GM12878 (cell line): ENCODE measurements around the gene TEX22. TPM values are rescaled to one million over a fixed set of nuclear protein-coding genes. Genes with fewer than 3 reads are reported as not detected.

Experiments
- ATAC-seq: fragments of 200-7000 bp; cut with Tn5 transposase; 3 replicates; pipeline ENCODE4 v1.9.1; 2020; ENCODE audit warnings: mild to moderate bottlenecking, moderate library complexity
- BruUV-seq: library from RNA; stranded (reverse); fragments of 400-500 nt; replicated peaks from 2 replicates; lab custom pipeline; 2021; lab: Mats Ljungman, UMichigan
- CTCF ChIA-PET: fragments of 300-600 bp; sonication (Branson Sonifier 250); formaldehyde crosslinking; extraction: SDS; loops from one replicate; lab custom pipeline; 2021; ENCODE audit warnings: inconsistent platforms; lab: Yijun Ruan, JAX
- POLR2A ChIA-PET: fragments of 350-600 bp; formaldehyde crosslinking; extraction: SDS; loops from one replicate; lab custom pipeline; 2021; ENCODE audit warnings: inconsistent platforms; lab: Charles Lee
- RAD21 ChIA-PET: fragments of 300-600 bp; sonication (Branson Sonifier 250); formaldehyde crosslinking; loops from one replicate; lab custom pipeline; 2023; ENCODE audit warnings: antibody characterized with exemption; ENCODE audit not compliant: unreplicated experiment; lab: Charles Lee
- SMC1A ChIA-PET: fragments of 300-600 bp; sonication (Branson Sonifier 250); formaldehyde crosslinking; loops from one replicate; lab custom pipeline; 2023; ENCODE audit not compliant: unreplicated experiment, uncharacterized antibody; lab: Charles Lee
- DNase-seq: peaks from one replicate; pipeline ENCODE4 v3.0.0-alpha.2; 2011; ENCODE audit warnings: low read depth, low spot score
- FAIRE-seq: peaks from 3 replicates; lab custom pipeline; 2011; peaks lifted over from hg19 to GRCh38; lab: Jason Lieb, UNC
- H2AFZ ChIP-seq: 2 replicates; pipeline ENCODE4 v1.6.0; 2011; ENCODE audit warnings: low read depth, low read length, control low read depth; ENCODE audit not compliant: control insufficient read depth
- H3K27ac ChIP-seq: 2 replicates; pipeline ENCODE4 v1.5.1; 2011; ENCODE audit warnings: control low read depth; ENCODE audit not compliant: control insufficient read depth, insufficient read depth
- H3K27me3 ChIP-seq, 2 experiments: replicated peaks in 1 of 2; 2 replicates each; pipeline versions ENCODE4 v1.6.0 to v1.6.1; 2011; ENCODE audit warnings: low read length in 1 of 2; ENCODE audit not compliant: control insufficient read depth in 2 of 2, insufficient read depth in 2 of 2
- H3K36me3 ChIP-seq, 2 experiments: 2 replicates each; pipeline ENCODE4 v1.5.1; 2011; ENCODE audit warnings: low read length in 1 of 2; ENCODE audit not compliant: control insufficient read depth in 2 of 2, insufficient read depth in 2 of 2
- H3K4me1 ChIP-seq: 2 replicates; pipeline ENCODE4 v1.6.1; 2011; ENCODE audit warnings: mild to moderate bottlenecking, low read length, moderate library complexity, mixed read lengths; ENCODE audit not compliant: control insufficient read depth, insufficient read depth
- H3K4me2 ChIP-seq: 2 replicates; pipeline ENCODE4 v1.6.0; 2011; ENCODE audit warnings: control low read depth; ENCODE audit not compliant: control insufficient read depth, insufficient read depth
- H3K4me3 ChIP-seq: fragments of 200-600 bp; sonication (generic); 2 replicates; pipeline ENCODE4 v1.5.1; 2016
- H3K79me2 ChIP-seq: 2 replicates; pipeline ENCODE4 v1.6.0; 2011; ENCODE audit warnings: low read length; ENCODE audit not compliant: control insufficient read depth, insufficient read depth
- H3K9ac ChIP-seq: 2 replicates; pipeline ENCODE4 v1.8.0; 2011; ENCODE audit warnings: low read length, control low read depth, mixed read lengths; ENCODE audit not compliant: control insufficient read depth, insufficient read depth
- H3K9me3 ChIP-seq: replicated peaks from 3 replicates; pipeline ENCODE4 v1.5.1; 2011; ENCODE audit warnings: mild to moderate bottlenecking, low read length; ENCODE audit not compliant: control insufficient read depth, insufficient read depth
- H4K20me1 ChIP-seq: 2 replicates; pipeline ENCODE4 v1.6.0; 2011; ENCODE audit not compliant: control insufficient read depth, insufficient read depth
- CHD4 ChIP-seq: fragments of 200-600 bp; sonication (generic); IDR thresholded peaks from 2 replicates; pipeline ENCODE4 v1.6.1; 2016; ENCODE audit warnings: mild to moderate bottlenecking
- NKRF ChIP-seq: fragments of 450-650 bp; conservative IDR thresholded peaks from 2 replicates; pipeline ENCODE4 v1.6.1; 2017; ENCODE audit warnings: mild to moderate bottlenecking, moderate library complexity
- RB1 ChIP-seq: fragments of 450-650 bp; formaldehyde crosslinking; IDR thresholded peaks from 2 replicates; pipeline ENCODE4 v1.6.1; 2017; ENCODE audit warnings: mild to moderate bottlenecking, borderline replicate concordance
- RFX5 ChIP-seq: IDR thresholded peaks from 2 replicates; pipeline ENCODE4 v1.6.1; 2011; ENCODE audit warnings: low read depth, low read length, improper control_type of control experiment
- SIX5 ChIP-seq: IDR thresholded peaks from 2 replicates; pipeline ENCODE4 v1.6.1; 2011; ENCODE audit warnings: mild to moderate bottlenecking, low read depth, low read length, moderate library complexity; ENCODE audit not compliant: severe bottlenecking
- SMC3 ChIP-seq: IDR thresholded peaks from 2 replicates; pipeline ENCODE4 v1.6.1; 2011; ENCODE audit warnings: low read length, improper control_type of control experiment, borderline replicate concordance
- TARDBP ChIP-seq: IDR thresholded peaks from 2 replicates; pipeline ENCODE4 v1.6.1; 2016; ENCODE audit warnings: borderline replicate concordance
- ZNF217 ChIP-seq: fragments of 450-650 bp; IDR thresholded peaks from 2 replicates; pipeline ENCODE4 v1.6.1; 2017; ENCODE audit warnings: antibody characterized with exemption, mild to moderate bottlenecking
- ZSCAN29 ChIP-seq: fragments of 450-650 bp; IDR thresholded peaks from 2 replicates; pipeline ENCODE4 v1.6.1; 2017; ENCODE audit warnings: mild to moderate bottlenecking, moderate library complexity
- WGBS: methylation state at CpG from one replicate; pipeline ENCODE4 v1.1.6; 2016; ENCODE audit warnings: low lambda C conversion rate; ENCODE audit not compliant: insufficient replicate concordance, insufficient coverage; ENCODE audit errors: missing lambda C conversion rate; 5-methylcytosine and 5-hydroxymethylcytosine counted together
- in situ Hi-C: fragments of 300-500 bp; cut with MboI; formaldehyde crosslinking; loops from 9 replicates; pipeline ENCODE4 v1.14.3; 2018; ENCODE audit warnings: mixed read lengths
- intact Hi-C: fragments of 100-400 bp; cut with micrococcal nuclease; formaldehyde crosslinking; loops from one replicate; pipeline ENCODE4 v1.14.2; 2022; ENCODE audit not compliant: unreplicated experiment
- polyA plus RNA-seq, 11 experiments: library from polyadenylated mRNA; depleted of rRNA in 4 of 11; unstranded in 6 of 11; stranded (reverse) in 5 of 11; fragments of >200 nt; fragmentation: Nextera tagmentation in 4 of 11; fragmentation: Illumina TruSeq in 1 of 11; extraction: Ambion mirVana in 4 of 11; extraction: Trizol in 1 of 11; gene quantifications; 1 replicate in 1 of 11; 2 replicates in 10 of 11; pipeline versions ENCODE4 v1.2.1 to v1.2.3, GENCODE V29; 2011 to 2016; ENCODE audit warnings: inconsistent platforms in 2 of 11, missing spikeins in 2 of 11, low read depth in 1 of 11
- total RNA-seq, 4 experiments: library from RNA; depleted of rRNA in 3 of 4; stranded (reverse); fragments of >200 nt in 3 of 4; fragmentation: Illumina TruSeq in 1 of 4; extraction: Trizol in 1 of 4; gene quantifications; 2 replicates each; pipeline versions ENCODE4 v1.2.1 to v1.2.3, GENCODE V29; 2013 to 2021
- TF ChIP-seq, protein P1 (sequence below): fragments of 450-650 bp; IDR thresholded peaks from 2 replicates; pipeline ENCODE4 v1.6.1; 2017; ENCODE audit warnings: mild to moderate bottlenecking, low read depth, inconsistent platforms; ENCODE audit not compliant: poor library complexity, severe bottlenecking

TEX22 gene
- total and polyA plus RNA-seq, 10 of the 15 experiments (the other 5 are each of a cell fraction or from before 2014, with no cell fraction given), result 0.02 to 4.0 (median 0.63) TPM; not detected in 1

- Histone ChIP-seq H3K27me3 (no peaks in the 10 kb centered on the region), H3K9ac (no peak overlapping the region), H3K79me2 (no peaks in the 10 kb centered on the region), H3K9me3 (no peaks in the 10 kb centered on the region), H2AFZ (no peak overlapping the region), H4K20me1 (no peaks in the 10 kb centered on the region; the same call in 1 of the 2 replicates), H3K4me1 (no peaks in the 10 kb centered on the region; the same call in 1 of the 2 replicates), H3K4me3 (no peak overlapping the region), H3K4me2 (no peak overlapping the region), H3K27ac (no peak overlapping the region), H3K36me3 (no peaks in the 10 kb centered on the region)
- 65% methylated on average over 19 of the region's 19 CpGs for WGBS
- TF ChIP-seq SIX5 (no peak), RFX5 (no peak), CHD4 (no peak), SMC3 (no peak)
- DNase-seq (no peak), FAIRE-seq (no peak), ATAC-seq (no peak)
- CTCF ChIA-PET, result no interaction called here
- intact Hi-C loops, result no loop called here
- in situ Hi-C loops, result no loop called here
- SMC1A ChIA-PET, result no interaction called here
- BruUV-seq, result no TSS peak
- RAD21 ChIA-PET, result no interaction called here
- POLR2A ChIA-PET, result no interaction called here
Measured at GRCh38 chr14:105348945-105349699, 49.2 kb upstream of the TEX22 start.

DNA sequence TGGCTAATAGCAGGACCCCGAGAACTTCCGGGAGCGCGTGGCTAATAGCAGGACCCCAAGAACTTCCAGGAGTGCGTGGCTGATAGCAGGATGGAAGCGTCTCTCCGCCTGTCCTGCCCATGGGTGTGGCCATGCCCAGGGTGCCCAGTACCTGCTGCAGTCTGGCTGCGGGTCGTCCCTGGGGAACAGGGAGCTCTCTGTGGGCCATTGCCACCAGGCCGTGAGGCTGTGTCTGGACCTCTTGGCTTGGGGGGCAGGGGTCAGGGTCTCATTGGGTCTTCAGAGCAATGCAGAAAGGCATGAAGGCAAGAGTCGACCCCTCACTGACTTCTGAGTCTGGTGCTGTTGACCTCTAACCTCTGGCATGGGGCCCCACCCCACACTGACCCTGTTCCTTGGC, 48.3 kb upstream of the TEX22 start:
- Histone ChIP-seq H2AFZ (no peak overlapping the region), H3K4me3 (no peak overlapping the region), H3K36me3 (no peaks in the 10 kb centered on the region), H3K4me2 (no peak overlapping the region), H3K27me3 (no peaks in the 10 kb centered on the region), H3K79me2 (no peaks in the 10 kb centered on the region), H3K9ac (no peak overlapping the region), H3K27ac (no peak overlapping the region), H3K9me3 (no peaks in the 10 kb centered on the region), H3K4me1 (no peaks in the 10 kb centered on the region; the same call in 1 of the 2 replicates), H4K20me1 (no peaks in the 10 kb centered on the region; the same call in 1 of the 2 replicates)
- SMC1A ChIA-PET, result no interaction called here
- no peak for DNase-seq
- WGBS, result 82% methylated on average over 11 of the region's 11 CpGs
- POLR2A ChIA-PET, result no interaction called here
- RAD21 ChIA-PET, result no interaction called here
- CTCF ChIA-PET, result interaction anchor here (2.8 kb wide), 1 partner anchor 259 kb away, joined by 12 read pairs; no protein-coding TSS in a partner anchor
- no TSS peak for BruUV-seq
- in situ Hi-C loops, result loop anchor here (5.0 kb wide), 1 partner anchor 148 kb away; no protein-coding TSS in a partner anchor
- ATAC-seq, result no peak
- FAIRE-seq, result no peak
- intact Hi-C loops, result no loop called here
- TF ChIP-seq RB1 (no peak), TARDBP (no peak), NKRF (no peak), ZNF217 (no peak), ZSCAN29 (no peak)
- TF ChIP-seq, protein P1, sequence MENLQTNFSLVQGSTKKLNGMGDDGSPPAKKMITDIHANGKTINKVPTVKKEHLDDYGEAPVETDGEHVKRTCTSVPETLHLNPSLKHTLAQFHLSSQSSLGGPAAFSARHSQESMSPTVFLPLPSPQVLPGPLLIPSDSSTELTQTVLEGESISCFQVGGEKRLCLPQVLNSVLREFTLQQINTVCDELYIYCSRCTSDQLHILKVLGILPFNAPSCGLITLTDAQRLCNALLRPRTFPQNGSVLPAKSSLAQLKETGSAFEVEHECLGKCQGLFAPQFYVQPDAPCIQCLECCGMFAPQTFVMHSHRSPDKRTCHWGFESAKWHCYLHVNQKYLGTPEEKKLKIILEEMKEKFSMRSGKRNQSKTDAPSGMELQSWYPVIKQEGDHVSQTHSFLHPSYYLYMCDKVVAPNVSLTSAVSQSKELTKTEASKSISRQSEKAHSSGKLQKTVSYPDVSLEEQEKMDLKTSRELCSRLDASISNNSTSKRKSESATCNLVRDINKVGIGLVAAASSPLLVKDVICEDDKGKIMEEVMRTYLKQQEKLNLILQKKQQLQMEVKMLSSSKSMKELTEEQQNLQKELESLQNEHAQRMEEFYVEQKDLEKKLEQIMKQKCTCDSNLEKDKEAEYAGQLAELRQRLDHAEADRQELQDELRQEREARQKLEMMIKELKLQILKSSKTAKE, result no peak
